Uterus (tissue), 2 donors: ENCODE results near the gene OR51S1.

Experiments used
- CTCF ChIP-seq, 4 experiments: fragments of 200-600 bp in 2 of 4; fragments of 450-650 bp in 2 of 4; sonication (generic) in 2 of 4; IDR thresholded peaks; one replicate each; pipeline ENCODE4 v1.5.1; 2016 to 2019; ENCODE audit warnings: antibody characterized with exemption in 4 of 4, mild to moderate bottlenecking in 2 of 4, moderate library complexity in 1 of 4
- POLR2A ChIP-seq, 2 donors: fragments of 450-650 bp; IDR thresholded peaks; one replicate each; pipeline ENCODE4 v1.6.1; 2016; ENCODE audit warnings: antibody characterized with exemption in 2 of 2, mild to moderate bottlenecking in 1 of 2, moderate library complexity in 1 of 2

GRCh38 chr11:4809246-4809645 is 39.8 kb downstream of the OR51S1 start:
- TF ChIP-seq CTCF (IDR thresholded peaks at IDR 0.05), result no peak
- TF ChIP-seq POLR2A (IDR thresholded peaks at IDR 0.05), result no peak
